LNCAP (cell line): ENCODE results near the gene CCND2.

Source experiments
- TF ChIP-seq, protein P1 (sequence below): fragments of 450-650 bp; IDR thresholded peaks from 2 replicates; pipeline ENCODE4 v1.5.1; 2017; ENCODE audit warnings: mild to moderate bottlenecking

The CCND2 gene

DNA sequence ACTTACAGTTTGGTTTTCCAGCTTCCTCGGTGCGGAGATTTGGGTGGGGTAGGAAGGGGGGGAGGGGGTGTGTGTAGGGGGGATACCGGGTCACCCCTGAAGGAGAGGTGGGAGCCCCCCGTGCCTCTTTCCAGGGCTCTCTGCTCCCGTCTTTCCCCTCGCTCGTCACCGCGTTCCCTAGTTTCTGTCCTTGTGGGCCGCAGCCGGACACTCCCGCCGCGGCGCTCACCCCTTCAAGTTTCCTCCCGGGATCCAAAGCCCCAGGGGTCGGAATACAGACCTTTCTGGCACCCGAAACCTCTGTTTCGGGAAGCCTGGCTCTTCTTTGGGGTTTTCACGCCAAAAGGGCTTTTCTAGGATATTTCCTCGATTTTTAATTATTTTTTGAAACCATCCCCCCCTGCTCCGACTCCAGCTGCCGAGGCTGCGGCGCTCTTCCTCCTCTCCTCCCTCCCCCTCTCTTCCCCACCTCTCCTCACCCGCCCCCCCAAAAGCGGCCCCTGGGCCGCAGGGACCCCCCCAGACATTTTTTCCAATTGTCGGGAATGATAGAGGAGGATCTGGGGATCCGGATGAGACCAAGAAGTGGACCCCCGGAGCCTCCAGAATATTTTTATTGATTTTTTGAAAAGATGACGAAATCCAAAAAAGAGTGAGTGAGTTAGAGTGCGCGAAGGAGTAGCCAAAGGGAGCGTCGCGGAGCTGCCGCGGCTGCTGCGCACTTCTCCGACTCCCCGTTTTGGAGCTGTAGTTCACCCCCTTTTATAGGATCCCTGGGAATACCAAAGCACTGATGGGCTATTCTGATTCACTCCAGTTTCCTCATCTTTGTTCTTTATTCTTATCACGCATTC, 1.7 kb downstream of the CCND2 start:
- TF ChIP-seq, protein P1, sequence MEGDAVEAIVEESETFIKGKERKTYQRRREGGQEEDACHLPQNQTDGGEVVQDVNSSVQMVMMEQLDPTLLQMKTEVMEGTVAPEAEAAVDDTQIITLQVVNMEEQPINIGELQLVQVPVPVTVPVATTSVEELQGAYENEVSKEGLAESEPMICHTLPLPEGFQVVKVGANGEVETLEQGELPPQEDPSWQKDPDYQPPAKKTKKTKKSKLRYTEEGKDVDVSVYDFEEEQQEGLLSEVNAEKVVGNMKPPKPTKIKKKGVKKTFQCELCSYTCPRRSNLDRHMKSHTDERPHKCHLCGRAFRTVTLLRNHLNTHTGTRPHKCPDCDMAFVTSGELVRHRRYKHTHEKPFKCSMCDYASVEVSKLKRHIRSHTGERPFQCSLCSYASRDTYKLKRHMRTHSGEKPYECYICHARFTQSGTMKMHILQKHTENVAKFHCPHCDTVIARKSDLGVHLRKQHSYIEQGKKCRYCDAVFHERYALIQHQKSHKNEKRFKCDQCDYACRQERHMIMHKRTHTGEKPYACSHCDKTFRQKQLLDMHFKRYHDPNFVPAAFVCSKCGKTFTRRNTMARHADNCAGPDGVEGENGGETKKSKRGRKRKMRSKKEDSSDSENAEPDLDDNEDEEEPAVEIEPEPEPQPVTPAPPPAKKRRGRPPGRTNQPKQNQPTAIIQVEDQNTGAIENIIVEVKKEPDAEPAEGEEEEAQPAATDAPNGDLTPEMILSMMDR: no peak

DNA sequence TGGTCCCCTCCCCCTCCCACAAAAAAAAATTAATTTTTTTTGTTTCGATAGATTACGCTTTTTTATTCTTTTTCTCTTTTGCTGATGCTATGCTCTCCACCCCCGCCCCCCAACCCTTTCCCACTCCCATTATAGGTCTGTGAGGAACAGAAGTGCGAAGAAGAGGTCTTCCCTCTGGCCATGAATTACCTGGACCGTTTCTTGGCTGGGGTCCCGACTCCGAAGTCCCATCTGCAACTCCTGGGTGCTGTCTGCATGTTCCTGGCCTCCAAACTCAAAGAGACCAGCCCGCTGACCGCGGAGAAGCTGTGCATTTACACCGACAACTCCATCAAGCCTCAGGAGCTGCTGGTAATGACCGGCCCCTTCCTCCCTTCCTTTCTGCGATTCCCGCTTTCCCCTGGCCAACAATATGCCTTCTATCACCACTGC, 2.3 kb downstream of the CCND2 start:
- TF ChIP-seq, protein P1: no peak

DNA sequence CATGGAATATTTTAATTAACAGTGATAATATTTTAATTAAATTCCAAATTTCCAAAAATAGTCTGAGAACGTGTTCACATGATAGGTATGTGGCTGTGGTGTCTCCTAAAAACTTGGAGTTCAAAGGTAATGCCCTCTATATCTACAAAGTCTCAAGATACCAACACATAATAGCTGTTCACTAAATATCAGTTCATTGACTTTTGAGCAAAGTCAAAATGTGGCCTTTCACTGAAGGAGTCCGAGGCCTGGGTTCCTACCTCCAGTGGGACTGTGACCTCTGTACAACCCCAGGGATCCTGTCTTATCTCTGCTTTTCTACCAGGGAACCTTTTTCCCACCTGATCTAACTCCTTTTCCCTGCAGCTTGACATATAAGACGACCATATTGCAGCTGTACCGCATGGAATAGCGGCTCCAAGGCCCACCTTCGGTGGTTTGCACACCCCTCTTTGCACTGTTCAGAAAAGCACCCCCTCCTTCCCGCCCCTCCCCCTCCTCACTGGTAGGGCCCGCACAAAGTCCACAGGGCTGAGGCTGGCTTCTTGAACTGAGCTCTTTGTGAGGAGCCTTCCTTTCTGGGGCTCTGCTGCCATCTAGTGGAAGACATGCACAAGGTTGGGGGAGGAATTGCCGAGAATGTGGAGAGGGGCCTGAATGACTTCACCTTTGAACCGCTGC, 3.1 kb downstream of the CCND2 start:
- TF ChIP-seq, protein P1: peak; percentile 80

DNA sequence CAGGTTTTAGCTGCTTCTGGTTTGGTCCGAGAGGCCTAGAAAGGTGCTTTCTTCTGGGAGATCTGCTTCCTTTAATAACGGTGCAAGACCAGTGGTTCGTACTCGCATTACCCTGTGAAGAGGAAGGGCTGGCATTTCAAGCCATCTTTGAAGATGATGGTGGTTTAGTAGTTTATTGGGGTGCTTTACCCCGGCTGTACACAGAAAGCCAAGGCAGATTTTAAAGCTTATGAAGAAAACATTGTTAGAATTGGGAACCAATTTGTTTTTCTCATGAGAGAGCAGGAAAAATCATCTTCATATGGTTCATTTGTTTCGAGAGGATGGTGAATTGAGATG, 3.6 kb downstream of the CCND2 start:
- TF ChIP-seq, protein P1: peak; percentile 16; the same call in 1 of the 2 replicates

DNA sequence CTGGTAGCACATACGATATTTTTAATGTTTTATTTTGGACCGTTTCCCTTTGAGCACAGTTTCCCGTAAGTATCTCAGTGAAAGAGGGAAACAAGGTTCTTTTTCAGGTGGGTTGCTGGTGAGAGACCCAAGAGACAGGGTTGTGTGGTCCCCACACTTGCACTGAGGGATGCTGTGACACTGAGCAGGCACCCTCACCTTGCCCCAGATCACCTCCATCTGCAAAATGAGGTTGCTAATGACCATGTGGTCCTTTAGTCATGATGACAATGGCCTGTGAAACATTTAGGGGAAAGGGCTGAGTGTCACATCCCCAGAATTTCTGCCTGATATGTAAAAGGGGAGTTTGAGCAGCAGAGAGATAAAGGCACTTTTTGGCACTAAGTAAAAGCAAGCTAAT, 4.3 kb downstream of the CCND2 start:
- TF ChIP-seq, protein P1: no peak

DNA sequence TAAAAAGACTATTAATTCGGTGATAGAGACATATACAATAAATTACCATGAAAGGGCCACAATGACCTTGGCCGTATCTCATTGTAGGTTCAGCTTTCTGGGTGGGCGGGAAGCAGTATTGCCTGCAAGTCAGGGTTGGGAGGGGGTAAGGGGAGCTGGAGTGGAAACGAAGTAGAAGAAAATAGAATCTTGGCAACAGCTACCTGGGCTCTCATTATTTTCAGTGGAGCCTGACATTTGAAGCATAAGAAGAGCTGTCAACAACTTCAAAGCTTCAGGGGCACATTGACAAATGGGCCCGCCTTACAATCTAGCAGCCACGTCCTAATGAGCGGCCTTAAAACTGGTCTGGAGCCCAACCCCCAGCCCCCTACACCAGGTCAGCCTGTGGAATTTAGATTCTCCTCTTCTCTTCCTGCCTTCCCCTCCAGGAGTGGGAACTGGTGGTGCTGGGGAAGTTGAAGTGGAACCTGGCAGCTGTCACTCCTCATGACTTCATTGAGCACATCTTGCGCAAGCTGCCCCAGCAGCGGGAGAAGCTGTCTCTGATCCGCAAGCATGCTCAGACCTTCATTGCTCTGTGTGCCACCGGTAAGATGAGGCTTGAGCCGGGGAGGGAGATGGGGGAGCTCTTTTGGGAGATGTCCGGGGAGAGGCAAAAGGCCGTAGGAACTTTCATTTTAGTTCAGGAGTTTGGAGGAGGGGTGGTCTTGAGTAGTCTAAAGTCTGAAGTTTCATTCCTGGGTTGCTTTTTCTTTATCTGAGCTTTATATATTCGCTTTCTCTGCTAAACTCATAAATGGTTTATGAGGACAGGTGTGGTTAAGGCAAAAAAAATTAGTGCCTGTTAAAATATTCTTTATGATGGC, 5.0 kb downstream of the CCND2 start:
- TF ChIP-seq, protein P1: no peak

DNA sequence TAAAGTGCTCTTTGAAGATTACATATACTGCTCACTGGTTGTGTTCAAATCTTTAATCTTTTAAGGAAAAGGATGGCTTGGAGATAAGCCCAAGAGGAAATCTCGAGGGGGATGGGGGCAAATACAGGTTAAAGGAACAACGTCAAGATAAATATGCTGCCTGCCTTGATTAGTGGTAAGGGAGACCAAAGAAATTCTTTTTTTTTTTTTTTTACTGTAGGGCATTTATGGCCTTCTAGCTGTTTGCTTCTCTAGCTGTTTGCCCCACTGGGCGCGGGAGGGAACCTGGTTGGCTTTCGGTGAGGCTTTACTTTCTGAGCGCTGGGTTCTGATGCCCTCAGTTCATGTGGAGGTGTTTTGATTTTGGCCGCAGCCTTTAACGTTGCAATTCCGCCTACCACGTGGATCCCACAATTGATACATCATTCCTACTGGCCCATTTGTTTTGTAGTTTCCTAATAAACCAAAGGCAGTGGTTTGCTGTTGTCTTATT, 5.7 kb downstream of the CCND2 start:
- TF ChIP-seq, protein P1: no peak
